AG09309 (cell line): ENCODE data around the gene LARGE1.

Experiments used
- DNase-seq: peaks from one replicate; pipeline ENCODE4 v3.0.0-alpha.2; 2010; ENCODE audit warnings: low read depth
- H3K4me3 ChIP-seq: 2 replicates; pipeline ENCODE4 v1.5.1; 2011; ENCODE audit warnings: mild to moderate bottlenecking, low read depth, low read length, moderate library complexity; ENCODE audit not compliant: control insufficient read depth
- TF ChIP-seq, protein P1 (sequence below): IDR thresholded peaks from 2 replicates; pipeline ENCODE4 v1.5.1; 2011; ENCODE audit warnings: mild to moderate bottlenecking, low read depth, low read length, inconsistent platforms; ENCODE audit not compliant: insufficient read depth, control insufficient read depth; ENCODE audit errors: missing control alignments

Gene LARGE1

DNA sequence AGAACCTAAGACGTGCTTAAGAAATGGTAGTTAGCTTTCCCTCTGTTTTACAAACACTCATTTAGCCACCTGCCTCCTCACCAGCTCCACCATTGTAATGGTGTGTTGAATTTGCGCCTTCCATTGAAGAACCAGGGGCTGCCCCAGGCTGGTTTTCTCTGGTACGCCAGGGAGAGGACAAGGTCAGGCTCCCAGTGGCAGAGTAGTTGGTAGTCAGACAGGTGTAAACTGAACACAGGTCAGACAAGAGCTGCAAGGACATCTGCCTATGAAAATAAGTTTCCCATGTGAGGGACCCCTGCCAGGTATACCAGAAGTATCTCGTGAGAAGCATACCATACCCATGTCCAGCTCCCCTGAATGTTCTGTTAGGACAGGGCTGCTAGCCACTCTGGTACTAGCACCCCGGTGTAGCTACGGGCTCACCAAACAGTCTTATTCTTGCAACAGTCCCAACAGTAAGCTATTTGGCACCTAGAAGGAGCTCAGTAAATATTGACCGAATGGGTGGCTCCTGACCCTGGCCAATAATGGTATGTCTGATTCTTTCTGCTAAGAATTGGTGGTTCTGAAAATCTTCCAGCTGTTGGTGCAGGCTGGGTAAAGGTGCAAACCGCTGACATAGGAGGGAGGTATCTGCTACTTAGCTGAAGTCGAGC, 359.0 kb downstream of the LARGE1 start:
- TF ChIP-seq, protein P1, sequence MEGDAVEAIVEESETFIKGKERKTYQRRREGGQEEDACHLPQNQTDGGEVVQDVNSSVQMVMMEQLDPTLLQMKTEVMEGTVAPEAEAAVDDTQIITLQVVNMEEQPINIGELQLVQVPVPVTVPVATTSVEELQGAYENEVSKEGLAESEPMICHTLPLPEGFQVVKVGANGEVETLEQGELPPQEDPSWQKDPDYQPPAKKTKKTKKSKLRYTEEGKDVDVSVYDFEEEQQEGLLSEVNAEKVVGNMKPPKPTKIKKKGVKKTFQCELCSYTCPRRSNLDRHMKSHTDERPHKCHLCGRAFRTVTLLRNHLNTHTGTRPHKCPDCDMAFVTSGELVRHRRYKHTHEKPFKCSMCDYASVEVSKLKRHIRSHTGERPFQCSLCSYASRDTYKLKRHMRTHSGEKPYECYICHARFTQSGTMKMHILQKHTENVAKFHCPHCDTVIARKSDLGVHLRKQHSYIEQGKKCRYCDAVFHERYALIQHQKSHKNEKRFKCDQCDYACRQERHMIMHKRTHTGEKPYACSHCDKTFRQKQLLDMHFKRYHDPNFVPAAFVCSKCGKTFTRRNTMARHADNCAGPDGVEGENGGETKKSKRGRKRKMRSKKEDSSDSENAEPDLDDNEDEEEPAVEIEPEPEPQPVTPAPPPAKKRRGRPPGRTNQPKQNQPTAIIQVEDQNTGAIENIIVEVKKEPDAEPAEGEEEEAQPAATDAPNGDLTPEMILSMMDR, result no peak
- H3K4me3 ChIP-seq, result no peak overlapping the region
- no peak for DNase-seq

DNA sequence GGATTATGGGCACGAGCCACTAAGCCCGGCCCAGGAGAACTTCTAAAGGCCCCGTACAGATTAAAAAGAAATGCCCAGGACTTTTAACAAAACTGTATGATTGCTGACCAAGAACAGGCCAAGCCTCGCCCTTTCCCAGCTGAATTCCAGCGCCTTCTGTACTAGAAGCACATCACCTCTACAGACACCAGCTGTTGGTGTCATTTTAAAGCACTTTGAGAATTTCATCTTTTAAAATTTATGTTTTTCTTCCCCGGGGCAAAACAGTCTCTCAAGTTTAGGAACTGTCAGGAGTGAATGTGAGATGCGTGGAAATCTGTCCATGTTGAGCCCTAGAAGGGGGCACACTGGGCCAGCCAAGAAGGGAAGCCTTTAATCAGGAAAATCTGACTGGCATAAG, 362.4 kb downstream of the LARGE1 start:
- H3K4me3 ChIP-seq, result no peak overlapping the region
- TF ChIP-seq, protein P1, result no peak
- no peak for DNase-seq

DNA sequence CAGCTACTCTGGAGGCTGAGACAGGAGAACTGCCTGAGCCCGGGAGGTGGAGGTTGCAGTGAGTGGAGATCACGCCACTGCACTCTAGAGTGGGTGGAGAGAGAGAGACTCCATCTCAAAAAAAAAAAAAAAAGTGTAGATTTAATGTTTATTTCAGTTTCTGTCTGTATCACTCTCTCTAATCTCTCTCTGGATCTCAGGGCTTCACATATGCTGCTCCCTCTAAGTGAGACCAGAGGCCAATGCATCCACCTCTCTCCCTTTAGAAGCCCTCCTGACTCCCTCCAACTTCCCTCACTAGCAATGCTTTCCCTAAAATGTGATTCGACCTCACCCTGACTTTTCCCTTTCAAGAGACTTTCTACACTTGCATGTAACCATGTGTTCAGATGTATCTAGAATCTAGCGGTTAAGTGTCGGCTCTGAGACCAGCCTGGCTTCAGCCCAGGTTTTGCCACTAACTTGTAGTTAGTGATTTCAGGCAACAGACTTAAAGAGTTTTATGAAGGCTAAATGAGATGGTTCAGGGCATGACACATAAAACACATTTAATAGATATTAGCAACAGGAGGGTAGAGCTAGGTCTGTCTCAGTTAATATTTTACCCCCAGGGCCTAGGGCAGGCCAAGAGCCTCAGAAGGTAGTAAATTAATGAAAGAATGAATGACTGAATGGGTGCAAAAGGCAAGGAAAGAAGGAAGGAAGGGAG, 364.3 kb downstream of the LARGE1 start:
- TF ChIP-seq, protein P1, result no peak
- DNase-seq, result no peak

DNA sequence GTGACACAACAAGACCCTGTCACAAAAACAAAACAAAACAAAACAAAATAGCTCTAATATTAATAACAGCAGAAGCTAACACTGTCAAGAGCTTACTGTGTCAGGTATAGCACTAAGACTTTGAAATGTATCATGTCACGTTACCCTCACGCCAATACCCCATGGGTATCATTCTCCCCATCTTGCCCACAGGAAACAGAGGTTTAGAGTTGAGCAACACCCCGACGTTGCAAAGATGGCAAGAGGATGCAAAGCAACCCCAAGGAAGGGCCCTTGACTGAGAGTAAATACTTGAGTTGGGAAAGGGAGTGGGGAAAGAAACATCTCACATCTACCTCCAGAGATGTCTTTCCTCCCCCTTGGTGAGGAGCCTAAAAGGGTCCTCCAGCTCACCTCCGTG, 366.8 kb downstream of the LARGE1 start:
- TF ChIP-seq, protein P1, result no peak
- H3K4me3 ChIP-seq, result no peak overlapping the region
- DNase-seq, result no peak

More for the DNA sequence above, 364.3 kb downstream of the LARGE1 start:
- H3K4me3 ChIP-seq, result no peak overlapping the region

DNA sequence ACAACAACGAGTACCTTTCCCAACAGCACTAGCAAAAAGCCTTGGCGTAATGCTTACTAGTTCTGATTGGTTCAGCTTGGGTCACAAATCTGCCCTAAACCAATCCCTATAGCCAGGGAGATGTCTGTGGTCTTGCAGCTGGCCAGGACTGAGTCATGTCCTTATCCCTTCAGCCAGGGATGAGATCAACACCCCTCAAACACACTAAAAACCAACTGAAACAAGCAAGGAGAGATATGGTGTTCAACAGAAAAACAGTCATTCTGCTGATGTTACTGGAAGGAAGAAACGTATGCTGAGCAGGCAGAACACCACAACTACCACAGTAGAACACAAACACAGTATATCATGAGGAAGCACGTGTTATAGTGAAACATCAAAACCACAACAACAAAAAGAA, 375.6 kb downstream of the LARGE1 start:
- no peak overlapping the region for H3K4me3 ChIP-seq
- no peak for DNase-seq
- TF ChIP-seq, protein P1, result no peak

DNA sequence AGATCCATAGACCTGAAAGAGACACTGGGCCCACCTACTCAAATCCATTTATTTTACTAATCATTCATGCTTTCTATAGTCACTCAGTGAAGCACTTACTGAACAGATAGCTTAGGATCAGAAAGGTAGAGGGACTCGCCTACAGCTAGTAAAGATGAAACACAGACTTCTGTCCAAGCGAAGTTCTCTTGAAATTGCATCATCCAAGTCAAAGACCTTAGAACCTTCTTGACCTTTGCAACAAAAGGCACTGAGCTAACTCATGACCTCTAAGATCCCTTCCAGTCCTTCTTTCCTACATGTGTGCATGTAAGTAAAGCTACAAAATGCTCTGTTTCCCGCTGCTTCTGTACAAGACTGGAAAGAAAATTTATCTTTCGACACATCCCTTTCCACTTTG, 377.6 kb downstream of the LARGE1 start:
- DNase-seq, result no peak
- TF ChIP-seq, protein P1, result no peak
- no peak overlapping the region for H3K4me3 ChIP-seq
